OCI-M2 (cell line): Measurements from ENCODE around the gene CPXM1.

Experiments
- DNase-seq: peaks from one replicate; lab custom pipeline; 2025; ENCODE audit not compliant: unreplicated experiment; lab: John Stamatoyannopoulos, UW

The CPXM1 gene

GRCh38 chr20:2804041-2804828 is 3.8 kb upstream of the CPXM1 start:
- DNase-seq: no peak

GRCh38 chr20:2801286-2801728 is 880 bp upstream of the CPXM1 start:
- DNase-seq: no peak

DNA sequence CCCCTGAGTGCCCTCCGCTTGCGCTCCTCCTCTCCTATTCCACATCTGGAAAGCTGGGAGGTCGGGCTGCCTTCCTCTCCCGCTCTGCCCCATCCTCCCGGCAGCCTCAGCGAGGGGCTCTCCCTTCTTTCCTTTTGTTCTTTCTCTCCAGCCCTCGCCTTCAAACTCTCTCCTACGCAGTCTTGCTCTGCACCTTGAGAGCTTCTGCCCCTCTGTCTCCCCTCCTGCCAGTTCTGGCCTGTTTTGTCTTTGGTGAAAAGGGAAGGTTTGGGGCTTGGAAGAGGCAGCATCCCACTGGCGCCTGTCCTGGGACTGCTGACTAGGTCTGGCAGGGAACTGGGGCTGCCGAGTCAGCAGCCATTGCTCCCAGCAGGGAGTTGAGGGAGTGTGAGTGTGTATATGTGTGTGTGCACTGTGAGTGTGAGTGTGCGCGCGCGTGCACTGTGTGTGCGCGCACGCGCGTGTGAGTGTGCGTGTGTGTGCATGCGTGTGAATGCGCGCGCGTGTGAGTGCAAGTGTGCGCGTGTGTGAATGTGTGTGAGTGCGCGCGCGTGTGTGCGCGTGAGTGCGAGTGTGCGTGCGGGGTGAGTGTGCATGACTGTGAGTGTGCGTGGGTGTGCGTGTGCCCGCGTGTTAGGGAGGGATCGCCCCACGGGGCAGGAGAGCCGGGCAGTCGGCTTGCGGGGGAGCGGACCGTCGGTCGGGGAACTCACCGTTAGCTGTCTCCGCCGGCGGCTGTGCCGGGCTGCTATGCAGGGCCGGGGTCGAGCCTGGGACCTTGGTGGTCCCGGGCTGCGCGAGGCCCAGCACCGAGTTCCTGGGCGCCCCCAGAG is 523 bp downstream of the CPXM1 start:
- DNase-seq: no peak

GRCh38 chr20:2799271-2799670 is 1.2 kb downstream of the CPXM1 start:
- no peak for DNase-seq

DNA sequence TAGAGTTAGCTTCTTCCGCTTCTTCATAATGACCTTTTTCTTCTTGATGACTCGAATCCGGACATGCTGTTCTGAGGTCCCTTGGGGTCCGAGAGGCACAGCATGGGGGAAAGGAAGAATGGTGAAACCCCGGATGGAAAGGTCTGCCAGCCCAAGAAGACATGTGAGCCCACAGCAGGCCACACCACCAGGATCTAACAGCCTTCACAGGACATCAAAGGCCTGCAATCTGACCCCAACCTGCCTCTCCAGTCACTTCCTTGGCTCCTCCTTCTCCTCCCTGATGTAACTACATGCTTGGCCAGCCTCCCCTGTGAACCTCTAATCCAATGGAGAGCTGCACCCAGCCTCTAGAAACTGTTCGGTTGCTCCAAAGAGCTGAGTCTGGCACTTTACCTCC is 1.6 kb downstream of the CPXM1 start:
- no peak for DNase-seq

DNA sequence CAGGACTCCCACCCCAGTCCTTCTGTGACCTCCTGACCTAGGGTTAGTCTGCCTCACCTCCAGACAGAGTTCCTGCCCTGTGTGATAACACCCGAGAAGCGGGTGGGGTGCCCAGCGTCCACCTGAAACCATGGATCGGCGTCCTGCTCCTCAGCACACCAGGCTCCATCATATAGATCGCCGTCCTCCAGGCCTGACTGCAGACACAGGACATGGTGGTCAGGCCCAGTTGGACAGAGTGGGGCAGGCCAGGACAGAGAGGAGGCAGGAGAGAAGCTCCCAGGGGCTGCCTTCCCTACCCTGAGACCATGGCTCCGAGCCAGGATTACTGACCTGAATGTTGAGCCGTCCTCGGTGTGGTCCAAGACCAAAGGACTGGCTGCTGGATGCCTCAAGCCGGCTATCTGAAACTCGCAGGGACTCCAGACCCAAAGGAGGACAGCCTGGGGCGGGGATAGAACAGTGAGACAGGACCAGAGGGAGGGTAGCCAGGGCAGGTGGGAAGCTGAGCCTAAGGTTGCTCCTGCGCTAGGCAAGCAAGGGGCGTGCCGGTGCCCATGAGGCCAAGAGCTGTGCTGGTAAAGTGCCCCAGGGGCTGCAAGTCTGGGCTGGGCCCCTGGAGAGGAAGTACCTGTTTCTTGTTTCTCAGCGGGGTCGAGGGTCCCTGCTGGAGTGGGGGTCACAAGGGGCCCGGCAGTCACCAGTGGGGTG is 2.2 kb downstream of the CPXM1 start:
- no peak for DNase-seq

GRCh38 chr20:2797136-2797983 is 3.1 kb downstream of the CPXM1 start:
- no peak for DNase-seq

DNA sequence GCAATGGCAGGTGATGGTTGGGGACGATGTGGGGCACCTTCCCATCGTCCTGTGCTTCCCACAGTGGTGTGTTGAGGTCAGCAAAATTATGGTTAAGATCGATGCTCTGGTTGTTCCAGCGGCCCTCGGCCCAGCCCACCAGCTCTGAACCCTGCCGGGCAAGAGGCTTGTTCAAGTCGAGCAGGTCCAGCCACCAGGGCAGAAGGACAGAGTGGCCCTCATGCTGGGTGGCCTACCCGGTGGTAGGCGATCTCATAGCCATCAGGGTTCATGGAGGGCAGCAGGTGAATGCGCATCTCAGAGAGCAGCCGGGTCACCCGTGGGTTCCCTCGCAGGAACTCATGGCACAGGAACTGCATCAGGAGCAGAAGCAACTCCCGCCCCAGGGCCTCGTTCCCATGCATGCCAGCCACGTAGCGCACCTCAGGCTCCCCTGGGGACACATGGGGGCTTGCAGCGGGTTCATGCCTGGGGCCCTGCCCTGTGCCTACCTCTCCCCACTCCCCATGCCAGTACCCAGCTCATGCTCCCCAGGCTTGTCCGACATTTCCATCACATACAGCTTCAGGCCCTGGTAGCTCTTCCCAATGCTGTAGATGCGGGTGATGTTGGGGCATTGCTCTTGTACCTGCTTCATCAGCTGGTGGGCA is 4.3 kb downstream of the CPXM1 start:
- no peak for DNase-seq

DNA sequence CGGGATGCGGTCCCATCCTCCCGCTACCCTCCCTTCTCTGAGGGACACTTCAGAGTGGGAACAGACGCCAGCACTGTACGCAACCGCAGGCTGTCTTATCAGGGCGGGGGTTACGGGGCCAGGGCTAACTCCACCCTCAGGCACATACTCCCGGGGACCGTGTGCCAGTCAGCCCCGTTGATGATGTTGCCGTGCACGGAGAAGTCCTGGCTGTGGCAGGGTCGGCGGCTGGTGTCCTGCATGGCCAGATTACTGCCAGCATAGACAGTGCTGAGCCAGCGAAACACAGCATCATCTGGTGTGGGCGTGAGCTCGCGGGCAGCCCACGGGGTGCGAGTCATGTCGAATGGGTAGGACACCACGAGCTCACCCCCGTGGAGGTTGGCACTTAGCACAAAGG is 5.0 kb downstream of the CPXM1 start:
- no peak for DNase-seq

DNA sequence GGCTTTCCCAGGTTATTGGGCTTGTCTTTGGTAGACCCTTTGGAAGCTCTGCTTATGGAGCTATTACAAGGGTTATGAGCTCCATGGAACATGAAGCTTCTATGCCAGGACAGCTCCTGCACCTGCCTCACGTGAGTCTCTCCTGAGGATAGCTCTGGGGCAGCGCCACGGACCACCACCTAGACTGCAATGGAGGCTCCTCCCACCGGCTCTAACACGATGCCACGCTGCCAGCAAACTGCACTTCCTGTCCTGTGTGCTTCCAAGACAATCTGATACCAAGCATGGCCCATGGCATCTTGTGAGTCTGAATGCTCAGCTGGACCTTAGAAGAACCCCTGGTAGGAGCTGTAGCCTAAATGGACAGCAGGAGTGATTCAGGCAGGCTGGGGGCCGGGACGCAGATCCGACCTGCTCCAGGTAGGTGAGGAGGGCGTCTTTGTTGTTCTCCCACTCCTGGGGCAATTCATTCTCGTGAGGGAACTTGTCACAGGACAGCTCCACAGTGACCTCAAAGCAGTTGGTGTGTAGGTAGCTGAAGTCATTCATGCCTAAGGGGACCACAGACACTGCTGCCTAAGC is 5.5 kb downstream of the CPXM1 start:
- no peak for DNase-seq

- DNase-seq: no peak
These were observed 6.2 kb downstream of the CPXM1 start for GRCh38 chr20:2794202-2794748.

- no peak for DNase-seq
These were observed 7.0 kb downstream of the CPXM1 start for GRCh38 chr20:2793471-2793870.

DNA sequence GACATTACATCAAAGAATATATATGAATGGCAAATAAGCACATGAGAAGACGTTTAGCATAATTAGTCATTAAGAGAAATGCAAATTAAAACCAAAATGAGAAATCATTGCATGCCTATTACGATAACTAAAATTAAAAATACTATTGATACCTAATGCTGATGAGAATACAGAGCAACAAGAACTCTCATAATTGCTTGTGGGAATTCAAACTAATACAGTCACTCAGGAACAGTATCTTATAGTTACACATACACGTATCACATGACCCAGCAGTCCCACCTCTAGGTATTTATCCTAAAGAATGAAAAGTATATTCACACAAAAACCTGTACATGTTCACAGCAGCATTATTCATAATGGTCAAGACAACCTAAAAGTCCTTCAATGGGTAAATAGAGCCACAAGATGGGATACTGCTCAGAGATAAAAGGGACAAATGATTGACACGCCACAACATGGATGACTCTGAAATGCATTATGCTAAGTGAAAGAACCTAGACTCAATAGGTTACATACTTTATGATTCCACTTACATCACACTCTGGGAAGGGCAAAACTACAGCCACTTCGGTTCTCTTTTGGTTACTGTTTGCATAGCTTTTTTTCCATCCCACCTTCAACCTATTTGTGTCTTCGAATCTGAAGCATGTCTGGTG is 16.4 kb downstream of the CPXM1 start:
- DNase-seq: no peak

DNA sequence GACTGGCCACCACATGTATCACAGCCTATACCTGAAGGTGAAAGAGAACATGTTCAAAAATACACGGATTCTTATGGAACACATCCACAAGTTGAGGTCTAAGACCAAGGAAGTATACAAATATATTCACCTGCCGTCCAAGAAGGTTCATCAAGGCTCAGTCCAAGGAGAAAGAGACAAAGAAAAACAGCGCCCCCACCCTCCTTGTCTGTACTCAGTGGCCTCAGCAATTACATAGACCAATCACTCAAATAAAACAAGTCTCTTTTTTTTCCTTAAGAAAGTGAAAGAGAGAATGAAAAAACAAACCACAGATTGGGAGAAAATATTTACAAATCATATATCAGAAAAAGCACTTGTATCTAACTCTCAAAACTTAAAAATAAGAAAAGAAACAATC is 19.5 kb downstream of the CPXM1 start:
- DNase-seq: no peak

- no peak for DNase-seq
These were observed 21.7 kb downstream of the CPXM1 start for GRCh38 chr20:2778602-2779321.

- no peak for DNase-seq
These were observed 25.3 kb downstream of the CPXM1 start for GRCh38 chr20:2775139-2775538.

GRCh38 chr20:2773812-2774211 is 26.6 kb downstream of the CPXM1 start:
- no peak for DNase-seq

DNA sequence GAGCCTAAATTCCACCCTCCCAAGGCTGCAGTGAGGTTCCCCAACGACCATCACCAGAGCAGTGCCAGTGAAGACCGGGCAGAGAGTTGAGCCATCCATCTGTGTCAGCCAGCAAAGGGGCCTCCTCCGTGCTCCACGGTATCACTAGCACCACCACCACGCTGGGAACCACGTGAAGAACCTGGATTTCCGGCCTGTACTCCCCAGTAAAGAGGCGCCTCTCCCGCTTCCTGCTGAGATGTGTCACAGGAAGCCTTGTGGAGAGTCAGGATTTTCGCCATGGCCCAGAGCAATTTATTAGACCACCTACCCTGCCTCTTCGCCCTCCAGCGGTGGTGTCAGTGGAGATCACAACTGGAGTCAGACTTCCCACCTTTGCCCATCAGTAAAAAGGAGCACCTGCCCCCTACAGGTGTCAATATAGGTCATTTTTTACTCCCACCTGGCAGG is 28.8 kb downstream of the CPXM1 start:
- no peak for DNase-seq
